GM19099 (cell line): Measurements from ENCODE around the gene STAT4.

Experiments used
- POLR2A ChIP-seq: IDR thresholded peaks from 3 replicates; pipeline ENCODE4 v1.6.1; 2011; ENCODE audit warnings: low read depth; ENCODE audit not compliant: insufficient read length; ENCODE audit errors: extremely low read depth

Gene STAT4

DNA sequence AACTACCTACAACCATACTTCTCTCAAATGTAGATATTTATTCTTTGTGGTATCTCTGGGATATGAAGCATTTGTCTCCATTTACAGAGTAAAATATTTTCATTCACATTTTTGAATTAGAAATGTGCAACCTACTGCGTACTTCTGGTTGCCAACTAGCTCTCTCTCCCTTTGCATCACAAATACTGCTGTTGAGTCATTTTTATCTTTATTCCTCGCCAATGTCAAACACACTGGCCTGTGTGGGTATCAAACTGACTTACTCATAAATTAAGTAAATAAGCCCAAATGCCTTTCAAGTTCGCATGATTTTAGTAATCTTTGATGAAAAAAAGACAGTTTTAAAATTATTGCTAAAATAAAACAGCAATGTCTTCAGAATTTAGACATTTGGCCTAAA, 67.3 kb downstream of the STAT4 start:
- no peak for TF ChIP-seq POLR2A

DNA sequence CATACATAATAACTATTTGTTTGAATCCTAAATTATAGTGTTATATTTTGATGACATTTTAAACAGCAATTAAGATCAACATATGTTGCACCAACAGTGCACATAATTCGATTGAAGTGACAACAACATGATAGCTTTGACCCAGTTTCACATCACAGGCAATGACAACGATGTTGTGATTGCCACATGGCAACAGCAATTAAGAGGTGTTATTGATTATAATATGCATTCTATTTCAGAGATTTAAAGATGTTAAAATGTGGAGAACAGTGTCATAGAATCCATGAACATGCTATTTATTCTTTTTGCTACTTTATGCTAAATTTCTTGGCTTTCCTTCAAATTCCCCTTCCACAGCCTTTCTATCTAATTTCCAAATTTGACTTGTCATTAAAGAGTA, 68.5 kb downstream of the STAT4 start:
- TF ChIP-seq POLR2A: no peak

DNA sequence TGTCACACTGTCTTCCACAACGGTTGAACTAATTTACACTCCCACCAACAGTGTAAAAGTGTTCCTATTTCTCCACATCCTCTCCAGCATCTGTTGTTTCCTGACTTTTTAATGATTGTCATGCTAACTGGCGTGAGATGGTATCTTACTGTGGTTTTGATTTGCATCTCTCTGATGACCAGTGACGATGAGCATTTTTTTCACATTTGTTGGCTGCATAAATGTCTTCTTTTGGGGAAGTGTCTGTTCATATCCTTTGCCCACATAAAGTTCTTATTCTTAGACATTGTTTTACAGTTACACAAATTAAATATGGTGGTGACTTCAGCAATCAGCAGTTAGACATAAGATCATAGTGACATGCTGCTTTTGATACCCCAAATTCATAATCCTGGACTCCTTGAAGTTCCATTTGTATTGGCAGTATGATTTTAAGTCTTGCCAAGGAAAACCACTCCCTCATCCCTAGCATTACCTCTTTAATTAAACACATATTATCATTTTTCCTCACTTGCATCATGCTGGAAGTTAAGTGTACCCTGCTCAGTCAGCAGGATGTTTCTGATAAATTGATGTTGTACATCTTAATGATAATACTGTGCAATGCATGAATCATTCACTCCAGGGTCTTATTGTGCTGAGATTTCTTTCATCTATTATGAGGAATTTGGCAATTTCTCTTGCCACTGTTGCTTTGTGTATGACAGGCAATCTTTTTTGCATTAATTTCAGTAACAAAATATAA, 69.2 kb downstream of the STAT4 start:
- TF ChIP-seq POLR2A: no peak

DNA sequence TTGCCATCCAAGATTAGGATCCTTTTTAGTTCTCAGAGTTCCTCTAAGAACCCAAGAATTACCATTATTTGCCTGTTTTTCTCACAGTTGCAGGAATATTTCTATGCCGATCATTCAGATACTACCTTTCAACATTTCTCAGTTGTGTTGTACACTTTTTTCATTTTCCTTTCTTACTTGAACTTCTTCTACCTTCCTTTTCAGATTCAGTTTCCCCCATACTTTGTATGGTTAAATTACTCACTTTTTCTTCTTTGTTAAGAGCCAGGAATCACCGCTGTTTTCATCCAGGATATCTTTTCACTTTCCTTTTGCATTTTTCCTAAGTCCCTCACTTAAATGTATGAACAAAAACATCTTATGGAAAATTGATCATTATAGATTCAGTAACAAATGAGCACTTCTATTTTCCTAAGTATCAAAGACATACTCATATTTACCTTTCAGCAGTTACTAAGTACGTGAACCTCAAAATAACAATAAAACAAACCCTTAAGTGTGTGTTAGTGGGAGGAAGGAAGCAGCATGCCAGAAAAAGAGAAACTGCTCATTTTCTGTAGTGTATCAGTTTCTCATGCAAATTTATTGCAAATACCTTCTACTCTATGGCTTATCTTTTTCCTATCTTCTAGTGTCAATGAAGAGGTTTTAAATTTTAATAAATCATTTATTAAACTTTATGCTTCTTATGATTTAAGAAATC, 72.5 kb downstream of the STAT4 start:
- no peak for TF ChIP-seq POLR2A

DNA sequence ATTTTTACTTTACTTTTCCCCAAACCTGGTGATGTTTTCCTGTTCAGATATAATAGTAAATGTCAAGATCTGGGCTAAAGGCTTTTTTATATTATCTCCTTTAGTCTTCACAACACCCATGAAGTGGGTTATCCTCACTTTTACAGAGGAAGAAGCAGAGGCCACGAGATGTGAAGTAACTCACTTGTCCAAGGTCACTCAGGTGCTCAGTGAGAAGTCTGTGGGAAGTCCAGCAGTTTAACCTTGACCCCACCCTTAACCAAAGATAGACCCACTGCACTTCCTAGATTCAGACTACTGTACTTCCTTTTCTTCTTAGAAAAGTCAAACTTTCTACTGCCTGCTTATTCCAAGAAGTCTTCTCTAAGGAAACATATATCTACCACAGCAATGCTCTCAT, 80.5 kb downstream of the STAT4 start:
- TF ChIP-seq POLR2A: no peak

DNA sequence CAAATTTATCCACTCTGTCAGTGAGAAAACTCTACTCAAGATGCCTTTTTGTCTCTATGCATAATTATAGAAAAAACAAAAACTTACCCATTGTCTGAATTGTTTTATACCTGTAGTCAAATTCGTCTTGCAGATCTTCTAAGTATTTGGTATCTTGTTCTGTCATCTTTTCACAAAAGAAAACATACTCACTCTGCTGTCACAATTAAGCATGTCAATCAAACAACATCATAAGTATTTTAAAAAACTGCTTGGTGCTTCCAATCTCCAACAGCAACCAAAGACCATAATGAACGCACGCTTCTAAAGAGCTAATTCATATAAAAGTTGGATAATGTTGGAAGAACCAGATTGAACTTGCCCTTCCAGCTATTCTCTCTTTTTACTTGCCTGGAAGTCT, 81.2 kb downstream of the STAT4 start:
- no peak for TF ChIP-seq POLR2A

DNA sequence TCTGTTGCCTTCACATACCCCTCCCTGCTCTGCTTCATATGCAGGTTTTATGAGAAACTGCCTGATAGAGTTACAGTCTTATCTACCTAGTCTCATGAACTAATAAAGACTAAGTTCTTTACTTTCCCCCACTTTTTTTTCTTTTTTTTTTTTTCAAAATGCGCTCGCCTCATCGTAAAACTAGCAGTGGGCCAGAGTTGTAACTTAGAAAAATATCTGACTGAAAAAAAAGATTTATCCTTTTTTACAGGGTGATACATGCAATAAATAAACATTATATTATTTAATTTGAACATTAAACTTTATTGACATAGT, 83.9 kb downstream of the STAT4 start:
- TF ChIP-seq POLR2A: no peak

DNA sequence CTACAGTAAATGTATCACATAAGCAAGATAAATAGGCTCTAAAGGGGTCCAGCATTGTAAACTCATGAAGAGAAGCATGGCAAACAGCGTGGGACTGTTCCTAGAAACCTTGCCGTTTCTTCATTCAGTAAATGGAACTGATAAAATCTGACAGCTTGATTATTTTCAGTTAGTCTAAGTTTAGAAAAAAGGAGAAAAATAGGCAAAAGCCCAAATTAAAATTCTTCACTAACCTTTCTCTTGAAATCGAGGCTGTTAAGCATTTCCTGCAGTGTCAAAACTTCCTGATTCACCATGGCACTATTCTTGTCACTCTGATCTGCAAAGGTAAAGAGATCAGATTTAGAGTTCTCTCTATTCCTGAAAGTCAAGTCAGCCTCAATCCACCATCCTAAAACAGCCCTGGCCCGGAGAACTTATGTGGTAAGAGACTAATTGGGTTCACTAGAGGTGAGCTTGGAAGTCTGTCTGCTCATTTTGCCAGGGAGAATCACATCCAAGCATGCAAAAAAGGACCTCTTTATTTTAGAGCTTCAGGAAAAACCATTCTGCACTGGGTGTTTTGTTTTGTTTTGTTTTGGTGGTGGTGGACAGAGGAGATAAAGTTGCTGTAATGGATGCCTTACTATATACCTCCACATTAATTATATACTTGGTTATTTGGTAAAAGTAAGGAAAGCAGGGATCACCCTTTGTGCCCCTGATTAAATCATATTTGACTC, 84.4 kb downstream of the STAT4 start:
- no peak for TF ChIP-seq POLR2A

DNA sequence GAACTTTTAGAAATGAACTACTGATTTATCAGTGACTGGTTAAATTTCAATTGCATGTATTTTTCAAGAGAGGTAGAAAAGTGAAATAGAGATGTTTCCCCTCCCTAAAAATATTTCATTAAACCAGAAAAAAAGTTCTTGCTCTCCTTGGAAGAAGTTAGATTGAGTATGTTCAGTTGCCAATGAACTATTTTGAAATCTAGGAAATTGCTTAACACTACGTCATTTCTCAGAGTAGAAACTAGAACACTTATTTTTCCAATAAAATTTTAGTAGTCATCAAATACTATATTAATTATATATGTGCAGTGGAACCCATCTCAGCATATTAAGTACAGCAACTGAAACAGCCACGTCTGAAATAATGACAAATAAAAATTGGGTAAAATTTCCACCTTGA, 85.0 kb downstream of the STAT4 start:
- TF ChIP-seq POLR2A: no peak

DNA sequence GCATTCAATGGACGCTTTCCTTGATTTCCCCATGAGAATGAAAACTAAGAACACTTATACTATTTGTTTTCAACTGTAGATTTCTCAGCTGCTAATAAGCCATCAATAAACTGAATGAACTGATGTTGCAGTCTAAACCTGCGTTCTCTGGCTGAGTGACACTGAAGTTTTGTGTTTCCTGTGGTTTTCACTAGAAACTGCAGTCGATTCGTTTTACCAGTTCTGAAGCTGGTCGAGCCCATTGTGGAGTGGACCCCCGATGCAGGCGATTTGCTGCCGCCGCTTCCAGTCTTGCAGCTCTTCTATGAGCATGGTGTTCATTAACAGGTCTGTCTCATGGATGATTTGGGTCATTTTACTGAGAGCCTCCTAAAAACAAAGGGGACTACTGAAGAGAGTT, 86.2 kb downstream of the STAT4 start:
- TF ChIP-seq POLR2A: no peak

DNA sequence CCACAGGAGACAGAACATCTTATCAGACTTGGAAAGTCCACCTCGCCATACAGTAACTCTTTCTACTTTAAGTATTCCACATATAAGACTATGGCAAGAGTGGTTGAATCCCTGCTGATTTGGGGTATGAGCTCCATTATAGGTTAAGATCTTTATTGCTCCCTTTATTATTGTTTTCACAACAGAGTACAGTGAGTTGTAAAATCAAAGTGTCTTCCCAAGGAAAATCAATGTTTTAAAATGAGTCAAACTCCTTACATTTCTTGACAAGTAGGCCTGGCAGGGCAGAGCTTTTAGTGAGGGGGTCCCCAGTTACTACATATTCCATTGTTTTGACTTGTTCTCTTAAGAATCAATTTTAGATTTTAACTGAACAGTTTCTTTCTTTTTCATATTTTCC, 87.2 kb downstream of the STAT4 start:
- no peak for TF ChIP-seq POLR2A

DNA sequence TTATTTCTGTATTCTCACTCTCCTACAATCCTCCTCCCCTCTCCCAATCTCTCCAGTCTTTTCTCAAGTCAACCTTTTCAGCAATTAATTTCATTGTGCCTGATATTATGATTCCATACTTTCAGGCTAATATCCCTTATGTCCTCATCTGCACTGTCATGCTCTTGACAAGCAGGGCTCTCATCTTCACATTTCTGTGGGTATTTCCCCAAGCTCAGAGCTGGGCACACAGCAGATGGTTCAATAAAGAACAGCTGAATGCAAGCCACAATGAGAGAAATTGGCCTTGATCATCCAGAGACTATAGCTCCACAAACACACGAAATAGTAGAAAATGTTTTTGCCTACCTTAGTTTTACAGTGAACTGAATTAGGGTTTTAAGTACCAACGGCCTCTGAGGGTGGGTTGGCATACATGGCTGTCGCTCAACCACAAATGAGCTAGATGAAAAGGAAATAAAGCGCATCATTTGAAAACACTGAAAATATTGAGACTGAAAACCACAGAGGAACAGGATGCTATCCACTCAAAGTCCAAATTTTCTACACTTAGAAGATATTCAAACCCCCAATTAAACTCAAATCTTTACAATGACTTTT, 89.3 kb downstream of the STAT4 start:
- TF ChIP-seq POLR2A: no peak

DNA sequence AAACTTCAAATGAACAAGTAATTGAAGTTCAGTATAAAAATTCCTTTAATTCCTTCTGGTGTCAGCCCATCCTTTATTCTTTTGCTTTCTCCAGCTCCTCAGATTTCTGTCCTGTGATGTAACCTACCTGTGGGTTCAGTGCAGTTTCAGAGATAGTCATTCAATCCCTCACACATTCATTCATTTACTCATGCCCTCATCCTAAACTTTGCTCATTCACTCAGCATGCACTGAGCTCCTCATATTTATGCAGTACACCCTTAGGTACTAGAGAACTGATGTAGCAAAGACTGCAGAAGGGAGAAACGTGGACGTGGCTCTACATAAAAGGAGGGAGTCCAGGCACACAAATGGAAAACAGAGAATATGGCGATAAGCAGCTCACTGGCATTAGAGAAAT, 91.5 kb downstream of the STAT4 start:
- no peak for TF ChIP-seq POLR2A

DNA sequence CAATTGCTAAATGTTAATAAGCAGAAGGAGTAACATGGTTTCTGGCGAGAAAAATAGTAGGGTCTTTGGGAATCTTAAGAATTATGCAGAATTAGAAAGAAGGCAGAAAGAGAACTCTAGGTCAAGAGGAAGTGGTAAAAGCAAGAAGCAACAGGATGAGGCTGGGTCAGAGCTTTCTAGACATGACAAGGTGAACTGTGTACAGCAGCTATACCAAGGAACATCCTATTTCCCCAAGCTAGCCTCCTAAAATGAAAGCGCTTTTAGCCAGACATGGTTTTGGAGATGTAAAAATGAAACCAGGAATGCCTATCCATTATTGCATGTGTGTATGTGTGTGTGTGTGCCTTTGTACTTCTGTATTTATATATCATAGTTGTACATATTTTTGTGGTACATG, 94.6 kb downstream of the STAT4 start:
- no peak for TF ChIP-seq POLR2A

DNA sequence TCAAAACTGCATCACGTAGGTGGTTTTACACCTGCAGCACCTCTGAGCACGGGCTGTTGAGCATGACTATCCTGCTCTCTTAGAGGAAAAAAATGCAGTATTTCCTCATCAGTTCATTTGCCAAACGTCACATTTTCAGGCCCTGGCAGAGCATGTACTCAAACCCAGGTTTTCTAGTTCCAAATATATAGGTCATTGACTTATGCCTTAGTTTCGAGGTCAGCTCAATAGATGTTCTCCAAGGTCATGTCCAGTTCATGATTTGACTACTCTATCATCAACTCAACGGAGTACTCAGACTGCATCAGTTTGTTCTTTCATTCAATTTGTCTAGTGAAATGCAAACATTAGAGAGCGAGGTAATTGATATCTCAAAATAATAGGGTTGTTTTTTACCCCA, 97.5 kb downstream of the STAT4 start:
- no peak for TF ChIP-seq POLR2A
